ENCODE data around the gene FANCD2. TPM values are rescaled to one million over a fixed set of nuclear protein-coding genes. Genes with fewer than 3 reads are reported as not detected.
A peak's percentile ranks its signal among the peaks of the same experiment; 100 is the strongest.

FANCD2 gene
- total and polyA plus RNA-seq, 2 donors (not counting 1 experiment from before 2014, with no cell fraction given) = 7.1 to 9.7 TPM

- no peak overlapping the region for H3K9ac ChIP-seq (ENCODE audit: insufficient read depth, low read length)
- H3K36me3 ChIP-seq (ENCODE audit: control insufficient read depth, insufficient read depth, low read length) = peaks cover 12% of the 10 kb centered on the region
- no peak overlapping the region for H3K4me2 ChIP-seq (ENCODE audit: extremely low read depth, insufficient read depth, low read length)
- H3K79me2 ChIP-seq (ENCODE audit: control insufficient read depth, insufficient read depth, low read length) = peaks cover 19% of the 10 kb centered on the region
- no peak overlapping the region for H3K4me3 ChIP-seq (replicated peaks in 1 of 4; ENCODE audit: control extremely low read depth in 1 of 4, insufficient read depth in 1 of 4, low read depth in 3 of 4, low read length in 4 of 4)
- H3K9me3 ChIP-seq (ENCODE audit: control insufficient read depth, insufficient read depth, low read depth, low read length) = no peaks in the 10 kb centered on the region
- no peak for DNase-seq (ENCODE audit: low read depth in 2 of 2)
- no peak overlapping the region for H2AFZ ChIP-seq (ENCODE audit: low read length)
- peaks cover 27% of the 10 kb centered on the region for H3K4me1 ChIP-seq (ENCODE audit: control insufficient read depth, extremely low read depth, insufficient read depth, low read length)
- no peaks in the 10 kb centered on the region for H3K27me3 ChIP-seq (ENCODE audit: control insufficient read depth, insufficient read depth, low read length)
- no peaks in the 10 kb centered on the region for H4K20me1 ChIP-seq (ENCODE audit: control insufficient read depth, extremely low read depth, insufficient read depth, low read length)
- H3K27ac ChIP-seq (ENCODE audit: insufficient read depth, low read length) = no peak overlapping the region
- TF ChIP-seq, protein P1, sequence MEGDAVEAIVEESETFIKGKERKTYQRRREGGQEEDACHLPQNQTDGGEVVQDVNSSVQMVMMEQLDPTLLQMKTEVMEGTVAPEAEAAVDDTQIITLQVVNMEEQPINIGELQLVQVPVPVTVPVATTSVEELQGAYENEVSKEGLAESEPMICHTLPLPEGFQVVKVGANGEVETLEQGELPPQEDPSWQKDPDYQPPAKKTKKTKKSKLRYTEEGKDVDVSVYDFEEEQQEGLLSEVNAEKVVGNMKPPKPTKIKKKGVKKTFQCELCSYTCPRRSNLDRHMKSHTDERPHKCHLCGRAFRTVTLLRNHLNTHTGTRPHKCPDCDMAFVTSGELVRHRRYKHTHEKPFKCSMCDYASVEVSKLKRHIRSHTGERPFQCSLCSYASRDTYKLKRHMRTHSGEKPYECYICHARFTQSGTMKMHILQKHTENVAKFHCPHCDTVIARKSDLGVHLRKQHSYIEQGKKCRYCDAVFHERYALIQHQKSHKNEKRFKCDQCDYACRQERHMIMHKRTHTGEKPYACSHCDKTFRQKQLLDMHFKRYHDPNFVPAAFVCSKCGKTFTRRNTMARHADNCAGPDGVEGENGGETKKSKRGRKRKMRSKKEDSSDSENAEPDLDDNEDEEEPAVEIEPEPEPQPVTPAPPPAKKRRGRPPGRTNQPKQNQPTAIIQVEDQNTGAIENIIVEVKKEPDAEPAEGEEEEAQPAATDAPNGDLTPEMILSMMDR (conservative IDR thresholded peaks at IDR 0.05 in 1 of 2, IDR thresholded peaks at IDR 0.05 in 1 of 2; ENCODE audit: low read depth in 1 of 2, low read length in 2 of 2) = no peak
- TF ChIP-seq EZH2 (IDR thresholded peaks at IDR 0.05; ENCODE audit: low read length, missing control alignments) = no peak
These were observed 4.1 kb upstream of the FANCD2 start for GRCh38 chr3:10021856-10022775.

DNA sequence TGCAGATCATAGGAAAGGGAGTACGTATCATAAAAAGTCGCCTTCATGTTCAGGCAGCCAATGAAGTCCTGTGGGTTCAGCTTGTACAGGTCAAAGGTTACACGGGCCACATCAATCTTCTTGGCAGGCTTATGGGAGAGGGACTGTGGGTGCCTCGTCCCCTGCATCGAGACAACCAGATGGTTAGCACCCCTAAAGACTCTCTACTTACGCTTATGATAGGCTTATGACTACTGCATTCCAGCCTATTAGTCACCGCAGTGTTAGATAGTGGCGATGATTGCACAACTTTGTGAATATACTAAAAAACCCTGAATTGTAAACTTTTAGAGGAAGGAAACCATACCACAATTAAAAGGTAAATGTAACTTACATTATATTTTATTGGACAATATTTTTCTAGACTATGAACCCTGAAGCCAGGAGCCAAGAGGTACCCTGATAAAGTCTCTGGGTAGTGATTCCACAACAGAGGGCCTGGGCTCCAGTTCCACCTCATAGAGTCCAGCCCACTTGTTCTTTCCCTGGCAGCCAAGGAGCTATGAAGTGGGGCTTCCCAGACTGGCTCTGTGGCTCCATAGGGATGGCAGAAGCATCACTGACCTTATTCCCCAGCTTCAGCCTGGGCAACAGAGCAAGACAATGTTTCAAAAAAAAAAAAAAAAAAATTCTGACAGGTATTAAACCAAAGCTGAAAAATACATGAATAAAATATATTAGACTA is 2.5 kb upstream of the FANCD2 start:
- Histone ChIP-seq H4K20me1 (ENCODE audit: control insufficient read depth, extremely low read depth, insufficient read depth, low read length) (no peaks in the 10 kb centered on the region), H2AFZ (ENCODE audit: low read length) (no peak overlapping the region), H3K36me3 (ENCODE audit: control insufficient read depth, insufficient read depth, low read length) (peaks cover 7% of the 10 kb centered on the region), H3K4me3 (replicated peaks in 1 of 4; ENCODE audit: control extremely low read depth in 1 of 4, insufficient read depth in 1 of 4, low read depth in 3 of 4, low read length in 4 of 4) (peak overlapping the region in 2 of 4 experiments; percentile 30 to 43), H3K9ac (ENCODE audit: insufficient read depth, low read length) (peak overlapping the region; percentile 34), H3K79me2 (ENCODE audit: control insufficient read depth, insufficient read depth, low read length) (peaks cover 23% of the 10 kb centered on the region), H3K9me3 (ENCODE audit: control insufficient read depth, insufficient read depth, low read depth, low read length) (no peaks in the 10 kb centered on the region), H3K4me1 (ENCODE audit: control insufficient read depth, extremely low read depth, insufficient read depth, low read length) (peaks cover 20% of the 10 kb centered on the region), H3K4me2 (ENCODE audit: extremely low read depth, insufficient read depth, low read length) (peak overlapping the region; percentile 68), H3K27me3 (ENCODE audit: control insufficient read depth, insufficient read depth, low read length) (no peaks in the 10 kb centered on the region), H3K27ac (ENCODE audit: insufficient read depth, low read length) (peak overlapping the region; percentile 84)
- peak; percentile 91 to 93 for DNase-seq (ENCODE audit: low read depth in 2 of 2)
- no peak for TF ChIP-seq EZH2 (IDR thresholded peaks at IDR 0.05; ENCODE audit: low read length, missing control alignments)
- TF ChIP-seq, protein P1 (conservative IDR thresholded peaks at IDR 0.05 in 1 of 2, IDR thresholded peaks at IDR 0.05 in 1 of 2; ENCODE audit: low read depth in 1 of 2, low read length in 2 of 2) = no peak
